HG03439 (cell line): ENCODE measurements around the gene ZSWIM4.
"Not testable (repeated sequence)": the region's sequence is repeated elsewhere in the genome, so short reads cannot be mapped to it uniquely, and the experiment has no call there.

ENCODE experiments used
- ATAC-seq: cut with Tn5 transposase; IDR thresholded peaks from one replicate; pipeline ENCODE4 v1.9.1; 2021; ENCODE audit warnings: mild to moderate bottlenecking, moderate library complexity; ENCODE audit not compliant: unreplicated experiment

Gene ZSWIM4

GRCh38 chr19:13846557-13847406 lies 51.5 kb downstream of the ZSWIM4 start:
- ATAC-seq = peak; percentile 47

GRCh38 chr19:13847407-13848339 lies 52.4 kb downstream of the ZSWIM4 start:
- peak; percentile 13 for ATAC-seq

- ATAC-seq = no peak
Observed at GRCh38 chr19:13848340-13848677, 53.1 kb downstream of the ZSWIM4 start.

- ATAC-seq = no peak
Observed at GRCh38 chr19:13848798-13849676, 53.8 kb downstream of the ZSWIM4 start.

- no peak for ATAC-seq
Observed at GRCh38 chr19:13849991-13850909, 55.0 kb downstream of the ZSWIM4 start.

GRCh38 chr19:13850910-13851733 lies 55.9 kb downstream of the ZSWIM4 start:
- no peak for ATAC-seq

GRCh38 chr19:13851734-13852114 lies 56.5 kb downstream of the ZSWIM4 start:
- ATAC-seq = not testable (repeated sequence)

GRCh38 chr19:13852171-13852707 lies 57.0 kb downstream of the ZSWIM4 start:
- ATAC-seq = not testable (repeated sequence)

GRCh38 chr19:13856497-13856896 lies 61.3 kb downstream of the ZSWIM4 start:
- ATAC-seq = no peak

- no peak for ATAC-seq
Observed at GRCh38 chr19:13859361-13859880, 64.2 kb downstream of the ZSWIM4 start.

- no peak for ATAC-seq
Observed at GRCh38 chr19:13860679-13861391, 65.6 kb downstream of the ZSWIM4 start.

GRCh38 chr19:13861392-13861713 lies 66.1 kb downstream of the ZSWIM4 start:
- ATAC-seq = peak; percentile 17

GRCh38 chr19:13861714-13862531 lies 66.7 kb downstream of the ZSWIM4 start:
- ATAC-seq = peak; percentile 66

- ATAC-seq = no peak
Observed at GRCh38 chr19:13864046-13864666, 68.9 kb downstream of the ZSWIM4 start.

- ATAC-seq = no peak
Observed at GRCh38 chr19:13864667-13865570, 69.7 kb downstream of the ZSWIM4 start.
